Nephron progenitor cell (in vitro differentiated cells): ENCODE results near the gene DLG4.

Source experiments
- DNase-seq: peaks from one replicate; pipeline ENCODE4 v3.0.0; 2021
- H3K27ac Mint-ChIP-seq: 2 replicates; pipeline ENCODE4 v1.8.0; 2021; ENCODE audit warnings: mild to moderate bottlenecking, moderate library complexity, mixed read lengths
- H3K27me3 Mint-ChIP-seq: 2 replicates; pipeline ENCODE4 v1.8.0; 2021; ENCODE audit warnings: mild to moderate bottlenecking, low read depth, mixed read lengths; ENCODE audit not compliant: poor library complexity
- H3K36me3 Mint-ChIP-seq: 2 replicates; pipeline ENCODE4 v1.8.0; 2021; ENCODE audit warnings: low read depth, mixed read lengths
- H3K4me1 Mint-ChIP-seq: 2 replicates; pipeline ENCODE4 v1.8.0; 2021; ENCODE audit warnings: mixed read lengths
- H3K4me3 Mint-ChIP-seq: 2 replicates; pipeline ENCODE4 v1.8.0; 2021; ENCODE audit warnings: mild to moderate bottlenecking, moderate library complexity, mixed read lengths
- H3K9me3 Mint-ChIP-seq: 2 replicates; pipeline ENCODE4 v1.8.0; 2021; ENCODE audit warnings: mild to moderate bottlenecking, moderate library complexity, mixed read lengths
- CTCF ChIP-seq: fragments of 200-600 bp; sonication (generic); IDR thresholded peaks from 2 replicates; pipeline ENCODE4 v1.5.0; 2021; ENCODE audit warnings: antibody characterized with exemption

DLG4 gene

DNA sequence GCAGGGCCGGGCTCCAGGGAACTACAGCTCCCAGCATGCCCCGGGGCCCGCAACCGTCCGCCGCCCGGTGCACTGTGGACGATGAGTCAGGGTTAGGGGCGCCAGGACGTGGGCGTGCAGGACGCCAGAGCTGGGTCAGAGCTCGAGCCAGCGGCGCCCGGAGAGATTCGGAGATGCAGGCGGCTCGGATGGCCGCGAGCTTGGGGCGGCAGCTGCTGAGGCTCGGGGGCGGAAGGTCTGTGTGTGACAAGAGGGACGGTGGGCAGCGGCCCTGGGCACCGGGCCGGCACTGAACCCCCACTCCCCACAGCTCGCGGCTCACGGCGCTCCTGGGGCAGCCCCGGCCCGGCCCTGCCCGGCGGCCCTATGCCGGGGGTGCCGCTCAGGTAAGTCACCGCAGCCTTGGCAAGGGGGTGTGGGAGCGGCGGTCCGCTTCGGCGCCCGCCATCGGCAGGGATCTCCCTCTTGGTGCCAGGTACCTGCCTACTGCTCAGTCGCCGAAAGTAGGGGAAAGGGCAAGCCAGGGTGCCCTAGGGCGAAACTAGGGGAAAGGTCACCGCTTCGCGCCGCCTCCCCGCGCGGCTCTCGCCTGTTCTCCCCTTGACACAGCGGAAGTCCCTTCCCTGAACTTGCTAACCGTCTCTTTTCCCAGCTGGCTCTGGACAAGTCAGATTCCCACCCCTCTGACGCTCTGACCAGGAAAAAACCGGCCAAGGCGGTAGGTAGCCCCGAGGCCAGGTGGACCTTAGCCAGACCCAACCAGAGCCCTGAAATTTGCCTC lies at the start of gene DLG4, which contains the start of gene ACADVL:
Gene DLG4 (minus strand): TSS at position 25 of the 781 bp plus-strand sequence.
Gene ACADVL (plus strand): TSS at position 127 of the 781 bp plus-strand sequence. CDS start 47 bp downstream, at position 174.
- no peak for TF ChIP-seq CTCF
- H3K27me3 Mint-ChIP-seq = no peaks in the 10 kb centered on the region
- peak within 1 kb of the TSS; percentile 95 for H3K4me3 Mint-ChIP-seq
- H3K4me1 Mint-ChIP-seq = peaks cover 66% of the 10 kb centered on the region
- no peaks in the 10 kb centered on the region for H3K9me3 Mint-ChIP-seq
- H3K36me3 Mint-ChIP-seq = peaks cover 9% of the 10 kb centered on the region
- H3K27ac Mint-ChIP-seq = peak within 1 kb of the TSS; percentile 99
- DNase-seq = peak; percentile 81

DNA sequence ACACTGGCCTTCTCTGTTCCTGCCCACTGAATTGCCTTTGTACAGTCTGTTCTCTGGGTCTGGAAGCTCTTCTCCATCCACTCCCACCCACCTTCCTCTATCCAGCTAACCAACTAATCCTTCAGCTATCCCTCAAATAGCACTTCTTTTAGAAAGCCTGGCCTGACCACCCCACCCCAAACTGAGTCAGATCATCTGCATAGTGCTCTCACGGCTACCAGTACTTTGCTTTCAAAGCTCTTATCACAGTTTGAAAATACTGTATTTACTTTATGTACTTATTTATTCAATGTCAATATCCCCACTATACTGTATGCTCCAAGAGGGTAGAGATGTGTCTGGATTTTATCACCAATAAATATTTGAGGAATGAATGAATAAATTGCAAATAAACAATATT lies 47.1 kb upstream of the DLG4 start:
- Mint-ChIP-seq H3K9me3 (no peaks in the 10 kb centered on the region), H3K4me1 (peaks cover 41% of the 10 kb centered on the region), H3K27ac (no peak overlapping the region), H3K27me3 (peaks cover 67% of the 10 kb centered on the region), H3K4me3 (no peak overlapping the region), H3K36me3 (no peaks in the 10 kb centered on the region)
- no peak for DNase-seq
- no peak for TF ChIP-seq CTCF

- Mint-ChIP-seq H3K27me3 (peaks cover 85% of the 10 kb centered on the region), H3K4me3 (peak overlapping the region; percentile 85), H3K4me1 (peaks cover 31% of the 10 kb centered on the region), H3K9me3 (no peaks in the 10 kb centered on the region), H3K27ac (no peak overlapping the region), H3K36me3 (peaks cover 14% of the 10 kb centered on the region)
- no peak for TF ChIP-seq CTCF
- DNase-seq = no peak
These were observed 44.1 kb upstream of the DLG4 start for GRCh38 chr17:7263801-7264078.

- H3K27me3 Mint-ChIP-seq = peaks cover 88% of the 10 kb centered on the region
These were observed 43.5 kb upstream of the DLG4 start for GRCh38 chr17:7262935-7263800.

GRCh38 chr17:7262192-7262934 lies 42.7 kb upstream of the DLG4 start, which contains the start of gene CLDN7:
Gene CLDN7, minus strand, starts transcription at chr17:7262478. Its CDS starts 435 bp downstream, at chr17:7262043.
- H3K9me3 Mint-ChIP-seq = no peaks in the 10 kb centered on the region
- H3K27ac Mint-ChIP-seq = no peak within 1 kb of the TSS
- no peak for TF ChIP-seq CTCF
- H3K4me1 Mint-ChIP-seq = peaks cover 26% of the 10 kb centered on the region
- H3K36me3 Mint-ChIP-seq = peaks cover 23% of the 10 kb centered on the region
- H3K4me3 Mint-ChIP-seq = peak within 1 kb of the TSS; percentile 85
- DNase-seq = peak; percentile 22
- peaks cover 82% of the 10 kb centered on the region for H3K27me3 Mint-ChIP-seq

More at GRCh38 chr17:7262935-7263800, 43.5 kb upstream of the DLG4 start:
- peak; percentile 61 for DNase-seq
- Mint-ChIP-seq H3K4me1 (peaks cover 26% of the 10 kb centered on the region), H3K4me3 (peak overlapping the region; percentile 85), H3K9me3 (no peaks in the 10 kb centered on the region), H3K36me3 (peaks cover 19% of the 10 kb centered on the region), H3K27ac (no peak overlapping the region)
- no peak for TF ChIP-seq CTCF
